EH (cell line): ENCODE measurements around the gene CDK1.

Experiments
- DNase-seq: peaks from one replicate; pipeline ENCODE4 v3.0.0-alpha.2; 2015; ENCODE audit warnings: low read depth

CDK1 gene

DNA sequence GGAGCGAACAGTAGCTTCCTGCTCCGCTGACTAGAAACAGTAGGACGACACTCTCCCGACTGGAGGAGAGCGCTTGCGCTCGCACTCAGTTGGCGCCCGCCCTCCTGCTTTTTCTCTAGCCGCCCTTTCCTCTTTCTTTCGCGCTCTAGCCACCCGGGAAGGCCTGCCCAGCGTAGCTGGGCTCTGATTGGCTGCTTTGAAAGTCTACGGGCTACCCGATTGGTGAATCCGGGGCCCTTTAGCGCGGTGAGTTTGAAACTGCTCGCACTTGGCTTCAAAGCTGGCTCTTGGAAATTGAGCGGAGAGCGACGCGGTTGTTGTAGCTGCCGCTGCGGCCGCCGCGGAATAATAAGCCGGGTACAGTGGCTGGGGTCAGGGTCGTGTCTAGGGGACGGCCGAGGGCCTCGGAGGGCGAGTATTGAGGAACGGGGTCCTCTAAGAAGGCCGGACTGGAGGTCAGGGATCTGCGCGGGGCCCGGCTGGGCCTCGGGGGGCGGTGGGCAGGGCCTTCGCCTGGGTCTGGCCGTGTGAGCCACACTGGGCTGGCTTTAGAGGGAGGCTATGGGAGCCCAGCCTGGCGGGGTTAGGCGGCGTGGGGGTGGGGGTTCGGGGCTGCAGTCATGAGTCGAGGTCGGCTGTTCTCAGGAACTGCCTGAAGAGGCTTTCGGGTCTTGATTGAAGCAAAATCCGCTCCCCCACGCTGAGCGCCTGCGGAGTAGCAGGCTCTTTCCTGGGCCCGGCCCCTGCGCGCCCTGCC, at the start of gene CDK1:
TSS of gene CDK1 (plus strand) at position 265 of the 757 bp plus-strand sequence. CDS start 1,688 bp downstream, outside the sequence.
- peak; percentile 98 for DNase-seq

DNA sequence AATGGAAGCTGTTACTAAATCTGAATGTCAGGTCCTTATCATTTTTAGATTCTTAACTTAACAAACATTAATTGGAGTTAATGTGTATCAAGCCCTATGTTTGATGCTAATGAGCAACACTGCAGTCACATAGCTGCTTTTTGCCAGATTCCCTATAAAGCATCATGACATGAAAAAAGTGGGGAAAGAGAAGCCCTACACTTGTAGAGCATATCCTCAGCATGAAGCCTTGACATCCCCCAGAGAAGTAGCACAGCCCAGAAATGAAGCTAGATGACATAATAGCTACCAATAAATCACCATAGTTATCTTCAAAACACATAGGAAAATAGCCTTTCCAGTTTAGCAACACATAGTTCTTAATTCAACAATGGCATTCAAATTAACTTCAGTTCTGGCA, 49.2 kb upstream of the CDK1 start:
- DNase-seq = no peak

DNA sequence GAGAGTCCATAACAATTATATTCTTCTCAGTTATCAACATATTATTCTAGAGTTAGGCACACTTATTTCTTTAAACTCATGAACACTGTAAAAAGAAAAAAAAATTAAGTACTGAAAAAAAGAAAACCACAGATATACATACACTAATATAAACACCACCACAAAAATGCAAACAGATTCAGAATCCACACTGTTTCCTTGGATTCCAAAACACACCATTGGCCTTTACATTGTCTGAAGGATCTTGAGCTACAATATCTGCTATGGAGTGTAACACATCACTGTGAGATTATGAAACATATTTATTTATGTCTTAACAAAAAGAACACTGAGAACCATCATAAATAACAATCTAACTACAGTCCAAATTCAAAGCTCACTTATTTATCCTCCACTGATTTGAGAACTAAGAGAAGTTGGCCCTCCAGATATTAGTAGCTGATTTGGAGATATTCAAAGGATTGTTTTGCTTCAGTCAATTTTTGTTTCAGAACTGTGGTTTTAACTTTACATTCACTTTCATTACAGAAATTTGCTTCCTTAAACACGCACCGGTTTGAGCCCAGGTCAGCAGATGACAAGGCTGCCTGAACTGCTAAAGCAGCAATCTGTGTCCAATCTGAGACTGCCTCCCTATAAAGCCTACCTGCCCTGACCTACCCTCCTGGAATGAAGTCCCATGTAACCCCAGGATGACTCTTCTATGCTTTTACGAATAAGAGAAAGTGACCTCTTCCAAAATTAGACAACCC, 47.0 kb upstream of the CDK1 start:
- DNase-seq = no peak

DNA sequence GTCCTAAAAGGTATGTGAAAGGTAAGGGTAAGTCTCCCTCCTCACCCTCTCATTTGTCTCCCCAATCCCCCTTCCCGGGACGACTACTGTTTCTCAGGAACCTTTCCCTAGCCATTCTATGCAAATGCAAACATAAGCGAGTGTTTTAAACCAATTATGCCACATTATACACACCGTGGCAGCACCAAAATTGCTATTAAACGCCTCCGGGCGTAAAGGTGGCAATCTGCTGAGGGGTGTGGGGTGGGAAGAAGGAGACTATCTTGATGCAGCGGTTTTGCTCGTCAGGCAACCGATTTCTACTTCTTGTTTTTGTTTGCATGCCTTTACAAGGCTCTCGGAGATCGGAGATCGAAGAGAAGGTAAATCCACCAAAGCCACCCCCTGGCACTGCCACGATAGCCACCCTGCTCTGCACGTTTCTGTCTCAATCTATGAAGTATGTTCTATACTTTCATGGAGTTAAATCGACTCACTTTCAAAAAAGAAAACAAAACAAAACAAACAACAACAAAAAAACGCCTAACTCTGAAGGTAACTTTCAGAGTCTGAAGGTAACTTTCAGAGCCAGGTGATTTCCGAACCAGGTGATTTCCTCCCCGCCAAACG, 46.0 kb upstream of the CDK1 start:
- DNase-seq = no peak

DNA sequence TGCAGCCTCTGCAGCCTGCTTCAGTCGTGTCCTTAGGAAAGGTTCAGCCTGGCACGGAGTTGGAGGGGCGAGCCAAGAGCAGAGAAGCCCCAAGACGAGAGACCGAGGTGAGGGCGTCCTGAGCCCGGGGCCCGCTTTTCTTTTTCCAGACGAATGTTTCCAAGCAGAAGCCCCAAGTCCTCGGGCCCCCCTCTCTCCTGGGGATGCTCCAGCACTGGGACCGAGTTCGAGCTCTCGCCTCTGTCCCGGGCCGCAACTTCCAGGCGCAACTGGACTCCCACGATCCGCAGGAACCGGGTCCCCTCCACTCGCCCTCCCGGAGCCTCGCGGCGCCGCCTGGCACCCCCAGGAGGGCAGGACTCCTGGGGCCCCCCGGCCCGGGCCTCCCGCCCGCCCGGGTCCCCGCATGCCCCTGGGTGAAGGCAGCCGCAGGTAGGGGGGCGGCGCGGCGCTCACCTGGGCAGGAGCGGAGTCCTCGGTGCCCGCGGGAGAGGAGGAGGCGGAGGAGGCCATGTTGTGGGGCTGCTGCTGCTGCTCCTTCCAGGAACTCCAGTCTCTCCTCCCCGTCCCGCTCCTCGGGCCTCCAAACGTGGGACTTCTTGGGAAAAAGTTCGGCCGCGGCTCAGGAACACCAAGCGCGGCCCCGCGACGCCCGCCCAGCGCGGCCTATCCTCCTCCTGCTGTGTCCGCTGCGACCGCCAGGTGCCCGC, 45.3 kb upstream of the CDK1 start:
- peak; percentile 3 for DNase-seq

DNA sequence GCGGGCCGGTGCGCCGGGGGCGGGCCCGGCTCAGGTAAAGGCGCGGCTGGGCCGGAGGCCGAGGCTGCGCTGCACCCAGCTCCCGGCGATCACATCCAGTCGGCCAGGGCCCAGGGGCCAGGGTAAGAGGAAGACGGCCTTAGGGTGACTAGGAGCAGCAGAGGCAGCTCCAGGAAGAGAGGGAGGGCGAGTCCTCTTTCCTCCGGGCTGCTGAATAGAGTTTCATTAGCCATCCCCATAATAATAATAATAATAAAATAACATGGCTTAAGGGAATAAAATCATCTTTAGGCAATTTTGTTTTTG, 44.8 kb upstream of the CDK1 start:
- no peak for DNase-seq

DNA sequence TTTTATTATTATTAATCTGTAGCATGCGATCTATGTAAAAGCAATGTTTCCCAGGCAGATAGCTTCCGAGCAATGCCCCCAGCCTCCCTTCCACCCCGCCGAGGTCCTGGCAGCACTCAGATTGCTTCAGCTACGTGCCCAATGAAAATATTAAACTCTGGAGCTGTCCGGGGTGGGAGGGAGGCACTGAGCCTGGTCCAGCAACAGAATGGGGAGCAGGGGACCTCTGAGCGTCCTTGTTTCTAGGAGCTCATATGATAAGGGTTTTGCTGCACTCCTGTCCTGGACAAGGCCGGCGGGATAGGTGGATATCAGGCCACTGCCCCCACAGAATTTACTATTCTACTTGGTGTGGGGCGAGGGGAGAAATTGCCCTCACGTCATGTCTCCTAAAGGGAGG, 44.5 kb upstream of the CDK1 start:
- no peak for DNase-seq

DNA sequence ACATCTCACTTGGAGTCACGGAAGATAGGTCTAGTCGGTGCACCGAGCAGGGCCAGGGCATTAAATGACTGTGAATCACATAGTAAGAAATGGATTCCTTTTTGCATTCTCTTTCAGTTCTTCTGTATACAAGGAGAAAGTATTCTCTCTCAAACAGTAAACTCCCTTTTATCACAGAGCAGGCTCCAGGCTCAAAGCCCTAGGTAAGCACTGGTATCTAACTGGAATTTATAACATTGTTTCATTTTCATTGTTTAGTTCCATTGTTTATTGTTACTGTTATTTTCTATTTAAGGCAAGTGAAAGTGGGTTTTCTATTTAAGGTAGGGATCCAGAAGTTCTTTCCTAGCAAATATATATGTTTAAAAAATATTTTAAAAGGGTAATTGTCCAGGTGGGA, 44.1 kb upstream of the CDK1 start:
- DNase-seq = no peak

DNA sequence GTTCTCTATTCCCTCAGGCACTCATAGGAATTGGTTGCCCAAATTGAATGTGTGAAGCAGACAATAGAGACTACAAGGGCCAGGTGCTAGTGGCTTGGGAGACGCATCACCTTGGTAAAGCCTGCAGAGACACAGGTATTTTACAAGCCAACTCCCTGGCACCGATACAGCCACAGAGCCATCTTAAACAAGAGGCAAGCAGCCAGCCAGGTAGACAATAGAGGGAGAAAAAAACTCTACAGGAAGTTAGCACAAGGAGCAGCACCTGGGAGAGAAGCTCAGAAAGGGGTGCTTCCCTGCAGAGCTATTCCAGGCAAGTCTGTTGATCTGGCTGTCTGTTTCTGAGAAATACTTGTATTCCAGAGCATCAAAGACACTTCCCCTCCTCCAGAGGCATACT, 43.0 kb upstream of the CDK1 start:
- DNase-seq = no peak

DNA sequence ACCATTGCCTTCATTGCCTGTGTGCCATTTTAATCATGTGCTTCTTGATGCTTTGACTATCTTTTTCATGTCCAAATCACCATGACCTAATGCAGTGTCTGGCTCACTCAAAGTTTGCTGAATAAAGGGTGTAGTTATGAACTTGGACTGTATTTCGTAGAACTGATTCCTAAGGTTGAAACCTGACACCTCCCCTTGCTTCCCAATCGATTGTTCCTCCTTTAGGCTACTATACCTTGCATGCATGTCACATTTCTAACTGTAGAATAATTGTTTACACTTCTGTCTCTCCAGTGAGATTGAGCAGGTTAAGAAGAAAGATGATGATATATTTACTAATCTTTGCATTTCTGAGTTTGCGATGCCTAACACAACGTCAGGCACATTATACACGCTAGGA, 41.0 kb upstream of the CDK1 start:
- no peak for DNase-seq

DNA sequence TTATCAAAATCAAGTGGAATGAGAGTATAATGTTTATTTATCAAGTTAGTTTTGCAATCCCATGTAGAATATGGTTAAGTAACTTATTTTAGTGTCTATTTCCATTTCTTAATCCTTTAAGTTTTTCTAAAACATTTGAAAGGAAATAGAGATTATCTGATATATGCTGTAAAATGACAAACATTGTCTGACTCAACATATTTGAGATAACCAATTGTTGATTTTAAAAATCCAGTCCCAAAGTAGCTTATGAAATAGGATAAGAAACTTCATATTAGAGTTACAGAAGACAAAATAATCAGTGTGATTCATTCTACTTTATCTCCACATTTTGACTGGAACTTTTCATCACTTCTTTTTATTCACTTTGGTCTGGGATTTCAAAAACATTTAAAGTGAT, 38.7 kb upstream of the CDK1 start:
- DNase-seq = peak; percentile 7

DNA sequence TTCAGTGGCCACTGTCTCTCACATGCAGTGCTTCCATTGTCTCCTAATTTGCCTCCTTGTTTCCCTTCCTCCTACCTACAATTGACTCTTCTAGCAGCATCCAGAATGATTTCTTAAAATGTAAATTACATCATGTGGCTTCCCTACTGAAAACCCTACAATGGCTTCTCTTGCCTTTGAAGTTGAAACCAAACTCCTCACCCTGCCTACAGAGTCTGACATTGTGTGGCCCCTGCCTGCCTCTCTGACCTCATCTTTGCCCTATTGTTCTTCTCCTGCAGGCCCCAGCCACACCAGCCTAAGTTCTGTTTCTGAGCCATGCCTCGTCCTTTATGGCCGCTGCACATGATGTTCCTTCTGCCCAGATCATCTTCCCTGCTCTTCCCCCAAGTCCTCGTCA, 35.8 kb upstream of the CDK1 start:
- no peak for DNase-seq

DNA sequence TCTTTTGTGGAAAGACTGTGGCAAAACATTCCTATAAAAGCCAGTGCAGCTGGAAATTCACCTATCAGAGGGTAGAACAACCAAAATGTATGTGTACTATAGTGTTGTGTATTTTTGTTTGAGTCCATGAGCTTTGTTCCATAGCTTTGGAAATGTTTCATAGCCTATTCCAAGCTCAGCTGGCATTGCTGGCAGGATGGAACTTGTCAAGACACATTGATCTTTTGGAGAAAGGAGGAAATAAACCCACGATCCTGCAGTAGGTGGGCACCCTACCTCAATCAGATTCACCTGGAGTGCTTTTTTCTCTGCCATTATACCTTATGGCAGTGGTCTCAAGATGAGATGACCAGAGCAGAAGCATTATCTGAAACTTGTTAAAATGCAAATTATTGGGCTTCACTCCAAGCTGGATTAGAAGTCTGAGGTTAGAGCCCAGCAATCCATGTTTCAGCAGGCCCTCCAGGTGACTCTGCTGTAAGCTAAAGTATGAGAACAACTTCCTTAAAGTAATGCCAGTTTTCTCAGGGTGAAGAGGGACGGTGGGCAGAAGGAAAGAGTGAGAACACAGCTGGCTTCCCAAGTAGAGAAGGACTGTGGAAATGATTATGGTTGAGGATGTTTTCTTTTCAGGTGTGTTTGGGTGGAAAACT, 30.3 kb upstream of the CDK1 start:
- DNase-seq = no peak

DNA sequence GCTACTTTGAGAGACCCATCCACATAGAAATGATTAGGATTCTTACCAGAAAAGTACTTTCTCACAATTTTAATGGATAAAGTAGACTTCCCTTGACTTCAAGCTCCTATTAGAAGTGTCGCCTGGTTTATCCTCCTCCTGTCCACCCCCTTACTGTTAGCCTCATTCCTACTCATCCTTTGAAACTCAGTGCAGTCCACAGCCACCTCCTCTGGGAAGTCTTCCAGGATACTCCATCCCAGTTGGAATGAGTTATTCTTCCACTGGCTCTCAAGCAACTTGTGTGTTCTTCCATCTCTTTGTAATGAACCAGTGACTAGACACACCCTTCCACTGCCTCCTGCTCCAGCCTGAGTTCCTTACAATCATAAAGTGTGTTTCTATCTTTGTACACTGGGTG, 25.1 kb upstream of the CDK1 start:
- no peak for DNase-seq

DNA sequence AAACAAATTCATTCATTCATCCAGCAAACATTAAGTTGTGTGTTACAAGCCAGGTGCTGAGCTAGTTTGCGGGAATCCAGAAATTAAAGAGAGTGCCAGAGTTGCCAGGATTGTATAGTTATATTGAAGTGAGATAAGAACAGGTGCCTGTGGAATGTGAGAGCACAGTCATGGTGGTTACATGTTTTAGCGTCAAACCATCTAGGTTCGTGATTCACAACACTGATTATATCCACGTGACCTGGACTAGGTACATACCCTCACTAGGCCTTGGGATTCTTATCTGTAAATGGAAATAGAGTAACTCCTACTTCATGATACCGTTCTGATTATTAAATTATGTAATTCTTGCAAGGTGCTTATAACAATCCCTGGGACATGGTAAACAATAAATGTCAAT, 24.5 kb upstream of the CDK1 start:
- no peak for DNase-seq

DNA sequence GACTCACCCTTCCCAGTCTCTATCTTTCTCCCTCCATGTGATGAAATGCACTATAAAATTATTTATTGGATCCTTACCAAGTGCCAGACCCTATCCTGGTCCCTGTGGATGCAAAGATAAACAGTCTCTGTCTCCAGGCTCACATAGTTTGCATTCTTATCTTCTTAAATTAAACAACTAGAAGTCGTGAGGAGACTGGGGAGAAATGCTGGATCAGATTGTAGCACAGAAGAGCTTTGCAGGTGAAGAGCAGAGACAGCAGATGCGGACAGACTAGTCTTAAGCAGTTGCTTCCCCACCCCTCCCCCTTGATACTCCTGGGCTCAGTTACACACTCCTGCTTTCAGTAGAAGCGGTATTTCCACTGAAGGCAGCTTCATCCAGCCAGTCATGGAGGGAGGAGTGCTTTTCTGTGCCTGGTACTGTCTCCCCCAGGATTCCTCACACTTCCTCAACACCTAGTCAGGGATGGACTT, 20.8 kb upstream of the CDK1 start:
- peak; percentile 48 for DNase-seq

DNA sequence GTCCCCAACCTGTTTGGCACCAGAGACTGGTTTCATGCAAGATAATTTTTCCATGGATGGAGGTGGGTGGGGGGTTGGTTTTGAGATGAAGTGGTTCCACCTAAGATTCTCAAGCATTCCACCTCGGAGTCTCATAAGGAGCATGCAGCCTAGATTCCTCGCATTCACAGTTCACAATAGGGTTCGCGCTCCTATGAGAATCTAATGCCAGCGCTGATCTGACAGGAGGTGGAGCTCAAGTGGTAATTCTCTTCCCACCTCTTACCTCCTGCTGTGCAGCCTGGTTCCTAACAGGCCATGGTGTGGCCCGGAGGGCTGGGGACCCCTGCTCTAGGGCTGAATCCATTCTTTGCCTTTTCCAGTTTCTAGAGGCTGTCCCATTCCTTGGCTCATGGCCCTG, 19.1 kb upstream of the CDK1 start:
- no peak for DNase-seq

DNA sequence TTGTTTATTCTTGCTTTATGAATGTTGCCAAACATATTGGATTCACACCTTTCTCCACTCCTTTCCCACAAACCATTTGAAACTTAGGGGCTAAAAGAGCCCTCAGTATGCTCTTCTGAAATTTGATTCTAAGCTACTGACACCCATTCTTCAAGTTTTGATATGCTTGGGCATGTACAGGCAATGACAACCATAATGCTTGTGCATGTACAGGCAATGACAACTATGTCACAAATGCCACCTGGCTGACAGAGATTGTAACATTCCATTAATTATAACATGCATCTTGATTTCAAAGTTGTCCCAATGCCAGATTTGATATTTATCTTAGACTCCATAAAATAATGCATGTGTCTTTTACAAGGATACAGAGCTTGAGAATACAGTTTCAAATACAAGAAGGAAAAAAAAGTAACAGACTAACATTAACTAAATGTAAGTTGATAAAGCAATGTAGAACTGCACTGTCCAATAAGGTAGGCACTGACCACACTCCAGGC, 17.5 kb upstream of the CDK1 start:
- no peak for DNase-seq

DNA sequence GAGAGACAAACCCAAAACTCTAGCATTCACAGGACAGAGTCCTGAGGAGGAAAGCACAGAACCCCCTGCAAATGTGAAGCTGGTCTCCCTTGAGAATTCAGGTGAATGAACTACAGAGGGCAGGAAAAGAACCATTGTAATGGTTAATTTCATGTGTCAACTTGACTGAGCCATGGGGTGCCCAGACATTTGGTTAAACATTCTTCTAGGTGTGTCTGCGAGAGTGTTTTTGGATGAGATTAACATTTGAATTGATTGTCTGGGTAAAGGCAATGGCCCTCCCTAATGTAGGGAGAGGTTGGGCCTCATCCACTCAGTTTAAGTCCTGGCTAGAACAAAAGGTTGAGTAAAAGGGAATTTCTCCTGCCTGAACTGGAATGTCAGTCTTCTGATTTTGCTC, 15.7 kb upstream of the CDK1 start:
- DNase-seq = no peak

DNA sequence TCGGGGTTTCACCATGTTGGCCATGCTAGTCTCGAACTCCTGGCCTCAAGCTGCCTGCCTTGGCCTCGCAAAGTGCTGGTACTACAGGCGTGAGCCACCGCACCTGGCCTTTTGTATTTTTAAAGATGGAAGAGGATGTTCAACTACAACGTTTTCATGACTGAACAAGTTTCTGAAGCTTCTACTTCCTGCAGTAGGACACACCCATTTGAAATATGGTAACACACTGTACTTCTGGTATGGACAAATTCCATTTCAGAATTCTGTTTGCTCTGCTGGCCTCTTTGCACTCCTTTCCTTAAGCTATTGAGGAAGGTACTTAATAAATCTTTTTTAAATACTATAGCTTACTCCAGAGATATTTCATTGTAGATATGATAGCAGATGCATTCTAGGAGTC, 10.9 kb upstream of the CDK1 start:
- no peak for DNase-seq

DNA sequence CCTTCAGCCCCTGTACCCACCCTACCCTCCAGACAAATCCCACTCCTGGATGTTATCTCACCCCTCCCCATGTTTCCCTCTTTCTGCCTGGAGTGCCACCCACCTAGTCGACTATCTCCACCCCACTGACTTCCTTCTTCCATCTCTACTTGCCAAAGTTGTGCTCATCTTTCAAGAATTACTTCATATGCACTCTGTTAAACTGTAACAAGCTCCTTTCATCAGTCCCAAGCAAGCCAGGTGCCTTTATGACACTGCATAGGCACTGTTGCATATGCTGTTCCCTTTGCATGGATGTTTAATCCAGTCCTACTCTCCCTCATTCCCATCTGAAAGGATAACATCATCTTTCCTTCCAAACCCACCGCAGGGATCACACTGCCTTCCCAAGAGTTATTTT, 8.9 kb upstream of the CDK1 start:
- DNase-seq = no peak

DNA sequence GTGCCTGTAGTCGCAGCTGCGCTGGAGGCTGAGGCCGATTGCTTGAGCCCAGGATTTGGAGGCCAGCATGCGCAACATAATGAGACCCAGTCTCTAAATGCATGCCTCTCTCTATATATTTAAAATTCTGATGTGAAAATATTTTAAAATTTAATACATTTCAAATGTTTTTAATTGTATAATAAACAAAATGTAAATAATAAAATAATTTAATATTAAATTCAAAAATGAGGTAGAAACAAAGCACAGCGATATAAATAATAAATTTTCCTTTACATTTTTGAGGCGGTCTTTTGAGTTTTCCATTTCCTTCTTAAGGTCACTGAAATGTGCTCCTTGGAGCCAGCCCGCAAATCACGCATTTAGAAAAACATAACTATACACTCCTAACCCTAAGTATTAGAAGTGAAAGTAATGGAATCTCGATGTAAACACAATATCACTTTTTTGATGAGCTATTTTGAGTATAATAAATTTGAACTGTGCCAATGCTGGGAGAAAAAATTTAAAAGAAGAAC, 523 bp upstream of the CDK1 start:
- DNase-seq = no peak
